ENCODE data around the gene GNG11.
A peak's percentile ranks its signal among the peaks of the same experiment; 100 is the strongest.
"Not testable (repeated sequence)": the region's sequence is repeated elsewhere in the genome, so short reads cannot be mapped to it uniquely, and the experiment has no call there.

The GNG11 gene

DNA sequence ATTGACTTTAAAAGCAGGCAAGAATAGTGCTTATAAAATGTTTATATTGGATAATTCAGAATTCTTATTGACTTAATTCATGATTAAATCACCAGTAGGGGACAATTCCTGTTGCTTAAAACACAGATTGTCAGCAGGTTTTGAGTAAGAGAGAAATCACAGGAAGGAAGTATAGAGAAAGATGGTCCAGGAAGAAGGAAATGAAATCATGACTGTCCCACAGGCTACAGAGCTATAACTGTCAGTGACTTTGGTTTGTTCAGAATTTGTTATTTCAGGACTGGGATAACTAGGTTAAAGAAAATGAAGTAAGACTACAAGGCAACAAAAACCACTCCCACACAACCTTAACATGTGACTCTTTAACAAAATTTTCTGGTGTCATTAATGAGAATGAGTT lies 8.3 kb upstream of the GNG11 start:
- DNase-seq = peak; percentile 6

DNA sequence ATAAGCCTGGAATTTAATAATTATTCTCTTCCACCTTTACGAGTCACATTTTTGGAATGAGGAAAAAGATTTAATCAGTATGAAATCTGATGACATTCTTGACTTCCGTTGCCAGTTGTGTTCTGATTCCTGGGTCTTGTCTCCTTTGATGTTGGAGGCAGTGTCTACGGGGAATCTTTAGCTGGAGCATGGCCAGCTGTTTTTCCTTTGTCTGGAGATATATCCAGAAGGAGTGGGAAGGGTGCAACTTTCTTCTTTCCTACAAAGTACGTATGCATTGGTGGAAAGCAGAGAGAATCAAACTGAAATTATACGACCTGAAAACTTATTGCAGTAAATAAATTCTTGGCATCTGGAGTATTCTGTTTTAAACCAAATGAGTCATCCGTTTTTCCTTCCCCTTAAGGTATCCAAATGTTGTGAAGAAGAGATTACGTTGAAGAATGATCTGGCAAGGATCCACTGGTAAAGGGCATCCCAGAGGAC lies 6.9 kb upstream of the GNG11 start:
- DNase-seq = no peak

GRCh38 chr7:93915206-93915842 lies 6.2 kb upstream of the GNG11 start:
- not testable (repeated sequence) for DNase-seq

DNA sequence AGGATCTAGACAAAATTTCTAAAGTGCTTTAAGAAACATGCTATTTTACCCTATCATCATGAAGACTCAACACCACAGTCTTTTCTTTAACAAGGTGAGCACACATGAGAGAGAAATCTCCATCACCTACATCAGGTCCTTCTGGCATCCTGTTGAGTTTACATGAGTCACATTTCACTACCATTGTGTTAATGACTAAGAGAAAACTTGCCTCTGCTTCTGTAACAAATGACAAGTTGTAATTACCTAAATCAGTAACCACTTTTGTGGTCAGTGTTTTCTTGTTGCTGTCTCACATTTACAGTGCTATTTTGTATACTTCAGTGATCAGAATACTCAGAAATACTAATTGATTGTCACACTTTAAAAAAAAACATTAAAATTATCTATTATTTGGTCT lies 5.6 kb upstream of the GNG11 start:
- DNase-seq = not testable (repeated sequence)

- not testable (repeated sequence) for DNase-seq
Measured at GRCh38 chr7:93916315-93916714, 5.2 kb upstream of the GNG11 start.

DNA sequence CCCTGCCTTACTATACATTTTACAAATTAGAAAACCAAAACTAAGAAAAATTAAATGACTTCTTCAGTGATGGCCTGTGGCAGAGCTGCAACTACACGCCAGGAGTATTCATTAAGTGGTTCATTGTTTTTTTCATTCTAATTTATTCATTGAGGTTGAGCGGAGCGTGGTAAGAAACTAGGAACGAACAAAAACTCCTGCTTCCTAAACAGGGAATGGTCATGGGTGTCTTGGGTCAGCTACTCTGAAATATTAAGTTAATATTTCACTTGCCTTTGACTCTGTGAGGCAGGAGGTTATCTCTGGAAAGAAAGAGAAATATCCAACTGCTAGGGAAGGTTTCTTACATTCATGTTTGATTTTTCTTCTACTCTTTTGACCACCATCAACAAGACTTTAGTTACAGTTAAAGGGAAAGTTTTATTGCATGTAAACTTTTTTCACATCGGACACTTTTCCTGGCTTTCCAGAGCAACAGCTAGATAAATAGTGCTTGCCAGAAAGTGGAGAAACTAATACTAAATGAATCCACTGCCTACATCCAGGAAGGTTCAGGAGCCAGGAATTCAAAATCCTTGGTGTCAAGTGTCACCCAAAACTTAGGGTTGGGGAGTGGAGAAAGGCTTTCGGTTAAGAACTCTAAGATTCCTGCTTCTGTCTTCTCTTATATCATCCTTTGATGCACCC lies 896 bp upstream of the GNG11 start:
- DNase-seq = no peak

DNA sequence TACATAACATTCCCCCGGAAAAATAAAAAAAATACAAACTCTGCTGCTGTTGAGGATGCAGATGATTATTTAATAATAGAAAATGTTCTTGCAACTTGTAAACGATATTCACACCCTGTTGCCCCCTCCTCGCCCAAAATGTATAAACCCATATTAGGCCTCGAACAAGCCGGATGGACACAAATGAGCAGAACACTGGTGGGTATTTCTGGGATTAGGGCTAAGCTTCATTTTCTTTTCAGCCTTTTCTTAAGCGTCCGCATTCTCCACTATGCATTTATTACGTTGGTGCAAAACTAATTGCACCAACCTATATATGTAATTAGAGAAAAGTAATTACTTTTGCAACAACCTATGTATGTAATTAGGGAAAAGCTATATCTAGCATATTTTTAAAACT lies 349 bp upstream of the GNG11 start:
- no peak for DNase-seq

GRCh38 chr7:93923296-93923695 lies 1.8 kb downstream of the GNG11 start:
- no peak for DNase-seq

DNA sequence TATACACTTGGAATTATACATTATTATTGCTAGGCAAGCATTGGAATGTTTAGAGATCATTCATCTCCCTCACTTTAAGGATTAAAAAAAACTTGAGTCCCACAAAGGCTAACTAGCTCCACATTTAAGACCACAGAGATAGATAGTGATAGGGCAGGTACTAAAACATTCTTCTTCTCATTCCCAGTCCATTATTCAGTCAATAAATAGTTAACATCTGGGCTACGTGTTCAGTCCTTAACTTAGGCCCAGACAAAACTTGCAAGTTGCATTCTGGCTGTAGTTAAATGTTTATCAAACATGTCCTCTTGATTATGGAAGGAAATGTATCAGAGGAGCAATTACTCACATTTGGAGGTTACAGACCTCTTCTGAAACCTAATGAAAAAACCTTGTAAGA lies 2.4 kb downstream of the GNG11 start:
- DNase-seq = no peak

GRCh38 chr7:93926800-93927199 lies 5.3 kb downstream of the GNG11 start:
- DNase-seq = no peak

DNA sequence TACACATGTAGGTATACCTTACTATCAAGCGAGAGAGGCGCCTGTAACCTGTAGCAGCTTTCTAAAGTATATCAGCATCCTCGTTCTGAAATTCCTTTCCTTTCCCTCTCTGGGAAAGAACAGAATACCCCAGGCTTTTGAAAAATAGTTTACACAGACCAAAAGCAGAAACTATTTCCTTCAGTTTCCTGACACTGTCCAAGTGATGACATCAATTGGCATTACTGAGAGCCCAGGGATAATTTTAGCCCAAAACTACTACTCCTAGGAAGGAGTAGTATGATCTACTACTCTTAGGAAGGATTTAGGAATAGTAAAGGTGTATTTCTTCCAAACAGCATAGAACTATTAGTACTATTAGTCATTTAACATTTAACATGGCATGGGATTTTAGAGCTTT lies 6.0 kb downstream of the GNG11 start:
- no peak for DNase-seq

DNA sequence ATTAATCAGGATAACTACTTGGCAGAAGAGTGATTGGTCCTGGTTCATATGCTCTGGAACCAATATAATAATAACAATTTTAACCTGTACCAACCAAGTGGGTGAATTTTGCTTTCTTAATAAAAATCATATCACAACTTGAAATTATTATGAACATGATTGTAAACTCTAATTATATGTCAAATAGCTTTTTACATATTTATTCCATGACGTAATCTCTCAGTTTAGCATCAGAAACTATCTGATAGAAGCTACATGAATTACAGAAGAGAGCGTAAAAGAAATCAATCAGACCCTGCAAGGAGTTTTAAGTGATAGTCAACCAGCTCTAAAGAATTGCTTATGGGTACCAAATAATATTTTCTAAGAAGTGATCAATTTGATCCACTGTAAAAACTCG lies 10.1 kb downstream of the GNG11 start:
- DNase-seq = no peak

DNA sequence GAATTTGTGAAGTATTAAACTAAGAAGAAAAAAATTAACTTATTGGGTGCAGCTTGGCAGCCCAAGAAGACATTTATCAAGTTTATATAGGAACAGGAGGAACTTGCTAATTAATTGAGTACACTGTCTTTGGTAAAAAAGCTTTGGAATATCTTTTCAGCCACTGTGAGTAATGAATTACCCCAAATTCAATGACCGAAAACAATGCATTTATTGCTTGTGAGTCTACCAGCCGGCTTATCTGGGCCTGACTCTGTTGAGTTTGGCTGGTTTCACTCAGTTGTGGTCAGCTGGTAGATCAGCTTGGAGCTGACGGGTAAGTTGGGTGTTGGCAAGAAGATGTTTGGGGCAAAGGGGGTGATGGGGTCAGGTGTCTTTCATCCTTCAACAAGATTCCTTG lies 11.6 kb downstream of the GNG11 start:
- DNase-seq = no peak

DNA sequence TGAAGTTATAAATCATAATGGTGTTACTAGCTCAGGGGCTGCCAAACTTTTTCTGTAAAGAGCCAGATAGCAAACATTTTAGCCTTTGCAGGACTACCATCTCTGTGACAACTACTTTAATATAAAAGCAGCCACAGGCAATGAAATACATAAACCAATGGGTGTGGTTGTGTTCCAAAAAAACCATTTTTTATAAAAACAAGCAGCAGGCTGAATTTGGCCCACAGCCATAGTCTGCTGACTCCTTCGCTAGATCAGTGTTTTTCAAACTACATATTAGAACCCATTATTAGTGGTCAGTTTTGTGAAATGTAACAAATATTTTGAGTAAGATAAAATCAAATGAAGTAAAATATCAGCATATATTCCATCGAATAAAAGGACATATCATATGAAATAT lies 13.6 kb downstream of the GNG11 start:
- no peak for DNase-seq

GRCh38 chr7:93937818-93938217 lies 16.3 kb downstream of the GNG11 start:
- DNase-seq = no peak

- no peak for DNase-seq
Measured at GRCh38 chr7:93938293-93938692, 16.8 kb downstream of the GNG11 start.

GRCh38 chr7:93941945-93942344 lies 20.4 kb downstream of the GNG11 start:
- DNase-seq = no peak

DNA sequence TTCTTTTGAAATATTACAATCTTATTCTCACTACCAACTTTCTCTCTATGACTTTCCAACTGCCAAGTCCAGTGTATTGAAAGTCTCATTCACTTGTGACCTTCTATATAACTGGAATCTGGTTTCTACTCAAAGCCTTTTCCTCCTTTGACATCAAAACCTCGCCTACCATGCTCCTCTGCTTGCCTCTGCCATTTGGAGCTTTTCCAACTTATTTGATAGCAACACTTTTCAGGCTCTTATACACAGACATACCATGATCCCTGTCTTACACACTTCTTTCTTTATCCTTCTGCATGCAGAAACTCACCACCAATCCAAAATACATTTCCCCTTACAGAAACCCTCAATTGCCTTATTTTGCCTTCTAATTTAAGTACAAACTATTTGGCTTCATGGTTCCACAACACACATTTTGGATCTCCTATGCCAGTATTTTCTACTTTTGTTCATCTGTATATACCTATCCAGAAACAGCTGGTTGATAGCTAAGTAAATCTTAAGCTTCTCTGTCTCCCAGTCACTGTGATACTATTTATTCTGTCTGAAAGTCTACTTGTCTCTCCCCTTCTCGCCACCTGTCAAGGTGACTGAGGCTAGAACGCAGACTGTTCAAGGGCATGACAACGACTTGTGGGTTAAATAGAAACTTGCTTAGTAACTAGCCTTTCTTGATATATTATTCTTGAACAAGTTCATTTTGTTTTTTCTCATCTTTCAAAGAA lies 22.4 kb downstream of the GNG11 start:
- no peak for DNase-seq

- DNase-seq = no peak
Measured at GRCh38 chr7:93944673-93945072, 23.1 kb downstream of the GNG11 start.

- DNase-seq = no peak
Measured at GRCh38 chr7:93945083-93945482, 23.5 kb downstream of the GNG11 start.

DNA sequence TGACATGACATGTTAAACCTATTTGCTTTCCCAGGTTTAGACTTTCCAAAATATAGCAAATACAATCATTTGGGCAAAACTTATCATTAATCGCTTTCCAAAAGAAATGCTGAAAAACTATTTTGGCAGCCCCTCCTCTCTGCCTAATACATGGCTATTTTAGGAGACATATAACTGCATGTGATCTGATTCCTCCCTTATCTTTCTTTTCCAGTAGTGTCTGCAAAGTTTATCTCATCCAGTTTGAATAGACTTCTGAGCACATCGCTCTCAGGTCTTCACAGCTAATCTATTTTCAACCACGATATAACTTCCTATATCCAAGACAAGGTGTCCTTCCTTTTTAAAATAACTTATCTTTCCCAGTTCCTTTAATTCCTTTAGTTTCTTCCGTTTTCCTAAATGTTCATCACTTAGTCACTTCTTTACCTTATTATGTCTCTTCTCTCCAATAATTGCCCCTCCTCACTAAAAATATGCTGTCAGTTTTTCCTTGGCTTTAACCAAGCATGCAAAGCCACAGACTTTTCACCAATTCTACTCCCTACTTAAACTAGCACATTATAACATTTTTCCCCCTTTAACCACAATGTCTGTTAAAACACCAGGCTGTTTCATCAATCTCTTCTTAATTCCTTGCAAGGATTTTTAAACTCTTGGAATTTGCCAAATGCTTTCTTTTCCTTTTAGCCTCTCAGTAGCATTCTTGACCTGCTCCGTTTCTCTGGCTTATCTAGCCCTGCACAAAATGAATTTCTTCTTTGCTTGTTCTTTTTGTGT lies 24.4 kb downstream of the GNG11 start:
- DNase-seq = no peak

GRCh38 chr7:93948106-93948505 lies 26.6 kb downstream of the GNG11 start:
- DNase-seq = no peak

- no peak for DNase-seq
Measured at GRCh38 chr7:93948873-93949272, 27.3 kb downstream of the GNG11 start.
